HG02571 (cell line): ENCODE data around the gene RBMS2.
"Not testable (repeated sequence)": the region's sequence is repeated elsewhere in the genome, so short reads cannot be mapped to it uniquely, and the experiment has no call there.

Source experiments
- ATAC-seq: cut with Tn5 transposase; IDR thresholded peaks from one replicate; pipeline ENCODE4 v1.9.1; 2021; ENCODE audit warnings: mild to moderate bottlenecking, moderate library complexity; ENCODE audit not compliant: unreplicated experiment

Gene RBMS2

GRCh38 chr12:56521590-56522371 lies at the start of gene RBMS2:
RBMS2 (plus strand) TSS chr12:56521820; CDS start chr12:56522024, 204 bp downstream.
- no peak for ATAC-seq

- no peak for ATAC-seq
Observed at GRCh38 chr12:56474389-56474788, 47.2 kb upstream of the RBMS2 start.

- no peak for ATAC-seq
Observed at GRCh38 chr12:56476143-56476542, 45.5 kb upstream of the RBMS2 start.

DNA sequence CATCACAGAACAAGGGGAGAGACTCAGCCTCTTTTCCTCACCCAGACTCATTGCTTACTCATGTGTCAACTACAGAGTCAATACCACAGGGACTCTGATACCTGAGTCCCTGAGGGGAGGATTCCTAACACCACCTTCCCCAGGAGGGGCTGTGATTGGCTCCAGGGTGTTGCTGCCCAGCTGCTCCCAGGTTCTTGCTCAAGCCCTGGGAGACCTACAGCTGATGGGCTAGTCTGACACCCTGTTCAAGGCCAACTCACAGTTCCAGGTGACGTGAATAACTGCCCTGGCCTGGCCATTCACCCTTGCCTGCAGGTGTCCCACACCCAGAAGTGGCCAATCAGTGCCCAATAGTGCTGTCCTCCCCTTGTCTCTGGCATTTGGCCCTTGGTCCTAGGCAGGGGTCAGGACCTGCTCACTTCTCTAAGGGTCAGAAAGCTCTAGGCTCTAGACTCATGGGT lies 44.6 kb upstream of the RBMS2 start:
- ATAC-seq, result no peak

DNA sequence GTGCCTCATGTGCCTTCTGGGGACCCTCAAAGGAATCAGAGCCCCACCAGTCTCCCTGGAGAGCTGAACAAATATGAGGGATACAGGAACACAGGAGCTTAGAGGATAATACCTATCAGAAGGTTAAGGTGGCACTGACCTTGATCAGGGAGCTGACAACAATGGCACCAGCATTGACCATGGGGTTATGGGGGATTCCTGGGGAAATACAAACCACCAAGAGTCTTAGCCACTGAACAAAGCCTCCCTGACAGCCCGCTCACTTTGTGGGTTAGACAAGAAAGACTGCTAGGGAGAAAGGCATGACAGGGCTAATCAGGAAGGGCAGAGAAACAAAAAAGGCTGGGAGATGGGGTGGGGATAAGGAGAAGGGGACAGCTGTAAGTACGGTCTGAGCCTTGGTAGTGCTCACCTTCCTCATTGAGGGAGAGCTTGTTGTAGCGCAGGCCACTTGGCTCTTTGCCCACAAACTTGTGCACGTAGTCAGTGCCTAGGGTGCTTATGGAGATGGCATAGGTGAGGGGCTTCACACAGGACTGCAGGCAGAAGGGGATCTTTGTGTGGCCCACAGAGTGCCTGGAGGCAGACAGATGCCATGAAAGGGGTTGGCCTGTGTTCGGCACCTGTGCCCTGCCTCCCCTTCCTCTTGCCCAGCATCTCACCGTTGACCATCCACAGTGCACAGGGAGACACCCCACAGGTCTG lies 43.9 kb upstream of the RBMS2 start:
- no peak for ATAC-seq

DNA sequence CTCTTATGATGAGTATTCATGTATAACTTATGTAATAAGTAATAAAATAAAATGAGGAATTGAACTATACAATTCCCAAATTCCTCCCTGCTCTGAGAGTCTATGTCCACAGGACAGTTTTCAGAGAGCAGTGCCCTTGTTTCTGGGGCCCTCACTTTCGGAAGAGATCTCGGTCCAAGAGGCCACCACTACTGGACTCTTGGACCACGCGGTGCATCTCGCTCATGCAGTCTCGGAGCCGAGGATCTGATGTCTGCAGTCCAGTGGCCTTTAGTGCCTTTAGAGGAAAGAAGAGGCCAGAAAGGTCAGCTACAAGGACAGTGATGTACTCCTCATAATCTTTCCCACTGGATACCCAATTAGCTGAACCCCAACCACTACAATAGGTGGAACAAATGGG lies 42.0 kb upstream of the RBMS2 start:
- no peak for ATAC-seq

DNA sequence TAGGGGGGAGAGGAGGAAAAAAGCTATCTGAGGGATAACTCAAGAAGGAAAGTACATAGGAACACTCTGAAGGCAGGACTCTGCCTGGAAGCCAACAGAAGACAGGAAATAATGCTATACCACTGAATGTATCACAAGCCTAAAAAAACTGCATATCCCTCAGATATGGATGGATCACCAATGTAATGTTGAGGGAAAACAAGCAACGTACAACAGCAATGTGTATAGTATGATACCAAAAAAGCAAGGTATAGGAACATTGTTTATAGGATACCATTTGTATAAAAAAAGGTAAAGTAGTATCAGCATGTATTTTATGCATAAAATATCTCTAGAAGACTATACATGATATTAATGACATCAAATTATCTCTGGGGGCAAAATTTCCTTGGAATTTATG lies 37.1 kb upstream of the RBMS2 start:
- ATAC-seq, result no peak

DNA sequence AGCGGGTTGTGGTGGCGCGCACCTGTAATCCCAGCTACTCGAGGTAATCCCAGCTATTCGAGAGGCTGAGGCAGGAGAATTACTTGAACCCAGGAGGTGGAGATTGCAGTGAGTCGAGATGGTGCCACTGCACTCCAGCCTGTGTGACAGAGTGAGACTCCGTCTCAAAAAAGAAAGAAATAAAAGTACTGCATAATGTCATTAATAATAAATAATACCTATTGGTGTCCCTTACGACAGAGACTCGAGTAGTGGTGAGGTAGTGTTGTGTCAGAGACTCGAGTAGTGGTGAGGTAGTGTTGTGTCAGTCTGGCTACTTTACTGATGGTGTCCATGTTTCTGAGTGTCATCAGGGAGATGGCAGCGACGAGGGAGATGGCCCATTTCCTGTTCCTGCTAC lies 34.9 kb upstream of the RBMS2 start:
- ATAC-seq, result no peak

- no peak for ATAC-seq
Observed at GRCh38 chr12:56487448-56488040, 34.1 kb upstream of the RBMS2 start.

DNA sequence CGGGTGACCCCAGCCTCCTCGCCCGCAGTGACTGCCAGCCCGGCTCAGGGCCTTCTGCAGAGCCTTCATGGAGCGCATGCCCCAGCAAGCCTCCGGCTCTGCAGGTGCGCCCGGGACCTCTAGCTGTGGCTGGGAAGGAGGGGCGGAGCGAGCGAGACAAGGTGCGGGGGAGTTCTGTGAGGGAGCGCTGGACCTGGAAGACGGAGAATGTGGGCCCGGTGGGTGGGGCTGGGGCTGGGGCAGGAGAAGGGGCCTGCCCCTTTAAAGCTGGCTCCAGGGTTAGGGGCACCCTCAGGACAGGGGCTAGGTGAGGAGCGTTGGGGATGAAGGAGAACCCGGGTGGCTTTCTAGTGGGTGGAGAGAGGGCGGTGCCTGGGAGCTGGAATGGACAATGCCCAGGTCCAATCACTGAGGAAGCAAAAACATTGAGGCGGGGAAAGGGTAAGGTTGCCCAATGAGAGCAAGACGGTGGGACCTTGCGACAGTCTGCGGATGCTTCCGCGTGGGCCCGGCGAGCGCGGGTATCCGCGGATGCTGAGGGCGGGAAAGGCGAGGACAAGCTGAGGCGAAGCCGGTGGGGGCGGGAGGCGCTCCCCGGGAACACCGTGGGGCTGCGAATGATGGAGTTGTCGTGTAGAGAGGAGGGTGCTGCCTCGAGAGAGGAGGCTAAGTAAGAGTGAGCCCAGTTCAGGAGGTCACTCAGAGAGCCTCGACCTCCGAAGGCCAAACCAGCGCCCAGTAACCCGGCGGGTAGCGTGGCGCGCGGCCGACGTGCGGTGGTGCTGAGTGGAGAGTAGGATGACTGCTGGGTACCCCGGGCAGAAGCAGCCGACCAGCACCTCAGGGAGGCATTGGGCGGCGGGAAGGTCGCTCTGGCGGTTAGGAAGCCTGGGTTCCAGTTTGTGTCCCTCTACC lies 33.3 kb upstream of the RBMS2 start, which contains the start of gene GLS2:
TSS of gene GLS2 (minus strand) at position 121 of the 915 bp plus-strand sequence. CDS start at position 78, 43 bp downstream.
- peak; percentile 93 for ATAC-seq

DNA sequence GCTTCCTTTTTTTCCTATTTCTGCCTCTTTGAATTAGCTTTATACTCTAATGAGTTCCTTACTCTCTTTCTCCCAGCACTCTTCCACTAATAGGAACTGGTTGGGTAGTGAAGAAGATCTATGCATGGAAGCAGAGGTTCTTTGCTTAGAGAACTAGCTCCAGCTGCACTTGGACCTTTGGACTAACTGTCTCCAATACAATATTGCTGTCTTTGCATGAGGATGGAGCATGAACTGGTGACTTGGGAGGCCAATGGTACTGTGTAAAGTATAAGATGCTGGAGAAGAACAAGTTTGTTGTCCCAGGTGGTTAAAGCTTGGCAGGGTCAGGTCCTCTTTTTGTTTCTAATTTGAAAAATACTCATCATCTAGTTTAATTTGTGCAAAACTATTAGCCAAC lies 31.3 kb upstream of the RBMS2 start:
- ATAC-seq, result no peak

- not testable (repeated sequence) for ATAC-seq
Observed at GRCh38 chr12:56493409-56494105, 28.1 kb upstream of the RBMS2 start.

DNA sequence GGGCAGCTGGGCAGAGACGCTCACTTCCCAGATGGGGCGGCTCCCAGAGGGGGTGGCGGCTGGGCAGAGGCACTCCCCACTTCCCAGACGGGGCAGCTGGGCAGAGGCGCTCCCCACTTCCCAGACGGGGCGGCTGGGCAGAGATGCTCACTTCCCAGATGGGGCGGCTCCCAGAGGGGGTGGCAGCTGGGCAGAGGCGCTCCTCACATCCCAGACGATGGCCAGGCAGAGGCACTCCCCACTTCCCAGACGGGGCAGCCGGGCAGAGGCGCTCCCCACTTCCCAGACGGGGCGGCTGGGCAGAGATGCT lies 27.6 kb upstream of the RBMS2 start:
- ATAC-seq, result not testable (repeated sequence)

DNA sequence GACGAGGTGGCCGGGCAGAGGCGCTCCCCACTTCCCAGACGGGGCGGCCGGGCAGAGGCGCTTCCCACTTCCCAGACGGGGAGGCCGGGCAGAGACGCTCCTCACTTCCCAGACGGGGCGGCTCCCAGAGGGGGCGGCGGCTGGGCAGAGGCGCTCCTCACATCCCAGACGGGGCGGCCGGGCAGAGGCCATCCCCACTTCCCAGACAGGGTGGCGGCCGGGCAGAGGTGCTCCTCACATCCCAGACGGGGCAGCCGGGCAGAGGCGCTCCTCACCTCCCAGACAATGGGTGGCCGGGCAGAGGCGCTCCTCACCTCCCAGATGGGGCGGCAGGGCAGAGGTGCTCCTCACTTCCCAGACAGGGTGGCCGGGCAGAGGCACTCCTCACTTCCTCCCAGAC lies 27.1 kb upstream of the RBMS2 start:
- not testable (repeated sequence) for ATAC-seq

DNA sequence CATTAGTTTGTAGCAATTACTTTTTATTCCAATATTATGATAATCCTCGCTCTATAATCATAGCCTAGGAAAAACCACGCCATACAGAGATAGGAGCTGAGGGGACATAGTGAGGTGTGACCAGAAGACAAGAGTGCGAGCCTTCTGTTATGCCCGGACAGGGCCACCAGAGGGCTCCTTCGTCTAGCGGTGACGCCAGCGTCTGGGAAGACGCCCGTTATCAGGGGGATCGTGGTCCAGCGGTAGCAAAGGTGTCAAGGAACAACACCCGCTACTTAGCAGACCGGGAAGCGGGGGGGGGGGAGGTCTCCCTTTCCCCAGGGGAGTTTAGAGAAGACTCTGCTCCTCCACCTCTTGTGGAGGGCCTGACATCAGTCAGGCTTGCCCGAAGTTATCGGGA lies 24.9 kb upstream of the RBMS2 start:
- ATAC-seq, result not testable (repeated sequence)

GRCh38 chr12:56498126-56498902 lies 23.3 kb upstream of the RBMS2 start:
- ATAC-seq, result not testable (repeated sequence)

GRCh38 chr12:56499452-56499851 lies 22.2 kb upstream of the RBMS2 start:
- not testable (repeated sequence) for ATAC-seq

DNA sequence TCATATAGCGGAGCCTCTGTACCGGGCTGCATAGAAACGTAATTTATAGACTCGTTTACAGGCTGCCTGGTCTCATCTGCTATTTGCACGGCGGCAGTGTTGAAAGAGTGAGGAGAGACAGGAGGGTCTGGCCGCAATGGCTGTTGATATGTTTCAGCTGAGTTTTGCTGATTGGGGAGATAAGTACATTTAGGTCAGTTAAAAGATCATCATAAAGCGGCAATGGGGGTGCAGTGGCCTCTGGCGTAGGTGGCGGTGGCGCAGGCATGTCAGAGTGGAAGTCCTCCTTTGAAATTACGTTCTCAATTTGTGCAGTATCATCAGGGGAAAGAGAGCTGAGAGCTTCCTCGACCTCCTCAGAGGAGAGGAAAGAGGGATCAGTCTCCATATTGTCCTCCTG lies 21.7 kb upstream of the RBMS2 start:
- not testable (repeated sequence) for ATAC-seq

GRCh38 chr12:56510786-56511185 lies 10.8 kb upstream of the RBMS2 start:
- ATAC-seq, result no peak

DNA sequence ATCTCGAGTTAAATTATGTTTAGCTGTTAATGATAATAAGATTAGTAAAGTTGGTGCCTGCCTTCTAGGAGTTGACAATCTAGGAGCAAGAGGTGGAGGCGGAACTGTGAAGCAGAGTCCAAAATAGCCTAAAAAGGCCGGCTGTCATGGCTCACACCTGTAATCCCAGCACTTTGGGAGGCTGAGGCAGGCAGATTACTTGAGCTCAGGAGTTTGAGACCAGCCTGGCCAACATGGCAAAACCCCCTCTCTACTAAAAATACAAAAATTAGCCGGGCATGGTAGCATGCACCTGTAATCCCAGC lies 7.7 kb upstream of the RBMS2 start:
- ATAC-seq, result not testable (repeated sequence)
